ENCODE measurements around the gene TGFBR2.

The TGFBR2 gene

GRCh38 chr3:30675006-30675405, 68.6 kb downstream of the TGFBR2 start:
- DNase-seq, result no peak

GRCh38 chr3:30675774-30676173, 69.4 kb downstream of the TGFBR2 start:
- DNase-seq, result no peak

DNA sequence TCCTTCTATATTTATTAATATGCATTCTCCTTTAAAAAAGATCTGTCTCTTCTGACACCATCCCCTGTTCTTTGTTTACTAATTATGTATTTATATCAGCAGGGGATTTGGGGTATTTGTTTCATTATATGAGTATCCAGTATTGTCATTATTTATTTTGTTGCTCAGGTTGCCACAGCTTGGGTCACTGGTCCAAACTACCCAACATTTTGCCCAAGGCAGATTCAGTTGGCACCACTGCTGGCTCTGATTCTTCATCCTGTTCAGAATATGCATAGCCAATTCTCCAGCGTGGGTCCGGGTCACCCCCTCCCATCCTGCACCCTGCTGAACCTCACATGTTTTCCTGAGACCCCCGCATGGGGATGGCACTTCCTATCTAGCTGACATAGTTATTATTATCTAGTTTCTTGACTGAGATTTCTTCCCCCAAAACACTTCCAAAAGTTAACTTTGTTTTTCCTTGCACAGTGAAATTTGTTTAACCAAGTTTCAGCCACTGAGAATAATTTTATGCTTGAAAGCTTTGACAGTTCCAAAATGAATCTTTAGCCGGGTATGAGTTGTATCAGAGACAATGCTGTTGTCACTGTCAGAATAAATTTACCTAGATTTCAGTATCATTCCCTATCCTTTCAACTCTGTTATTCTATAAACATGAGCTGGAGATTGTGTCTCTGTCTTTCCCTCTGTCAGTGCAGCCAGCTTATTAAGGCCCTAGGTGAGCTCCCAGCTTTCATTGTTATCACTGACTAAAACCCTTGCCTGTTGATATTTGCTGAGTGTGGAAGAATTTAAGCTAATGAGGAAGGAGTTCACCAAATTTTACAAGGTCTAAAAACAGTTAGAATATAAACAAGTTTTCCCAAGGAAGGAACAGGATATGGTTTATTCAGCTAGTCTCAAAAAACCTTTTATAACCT, 70.3 kb downstream of the TGFBR2 start:
- no peak for DNase-seq

DNA sequence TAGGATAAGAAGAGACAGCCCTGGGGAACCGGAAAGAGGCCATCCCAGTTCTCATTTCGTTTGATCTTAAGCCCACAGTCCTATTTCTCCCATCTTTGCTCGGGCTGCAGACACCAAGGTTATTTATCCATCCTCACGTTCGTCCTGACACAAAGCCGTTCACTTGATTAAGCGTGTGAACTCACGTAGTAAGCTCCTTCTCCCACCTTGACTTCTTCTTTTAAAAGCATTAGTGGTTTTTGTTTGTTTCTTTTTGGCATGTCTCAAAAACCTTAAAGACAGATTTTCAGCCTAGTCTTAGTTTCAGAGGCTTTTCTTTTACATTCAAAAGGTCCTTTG, 70.9 kb downstream of the TGFBR2 start:
- DNase-seq, result no peak

DNA sequence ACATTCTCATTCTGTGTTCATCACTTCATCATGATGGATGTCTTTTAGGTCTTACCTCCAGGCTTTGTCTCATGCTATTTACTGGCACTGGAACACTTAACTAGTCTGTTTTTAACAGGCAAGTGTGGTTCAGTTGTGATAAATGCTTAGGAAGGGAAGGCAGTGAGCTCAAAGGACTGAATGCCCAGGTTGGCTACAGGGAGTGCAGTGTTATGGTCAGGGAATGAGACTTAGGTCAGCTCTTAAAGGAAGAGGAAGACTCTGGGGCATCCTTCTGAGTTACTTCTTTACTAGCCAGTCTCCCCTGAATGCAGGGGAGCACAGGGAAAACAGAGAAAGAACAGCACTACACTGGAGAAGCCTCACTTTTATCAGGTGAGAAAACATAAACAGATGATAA, 72.6 kb downstream of the TGFBR2 start:
- DNase-seq, result no peak

DNA sequence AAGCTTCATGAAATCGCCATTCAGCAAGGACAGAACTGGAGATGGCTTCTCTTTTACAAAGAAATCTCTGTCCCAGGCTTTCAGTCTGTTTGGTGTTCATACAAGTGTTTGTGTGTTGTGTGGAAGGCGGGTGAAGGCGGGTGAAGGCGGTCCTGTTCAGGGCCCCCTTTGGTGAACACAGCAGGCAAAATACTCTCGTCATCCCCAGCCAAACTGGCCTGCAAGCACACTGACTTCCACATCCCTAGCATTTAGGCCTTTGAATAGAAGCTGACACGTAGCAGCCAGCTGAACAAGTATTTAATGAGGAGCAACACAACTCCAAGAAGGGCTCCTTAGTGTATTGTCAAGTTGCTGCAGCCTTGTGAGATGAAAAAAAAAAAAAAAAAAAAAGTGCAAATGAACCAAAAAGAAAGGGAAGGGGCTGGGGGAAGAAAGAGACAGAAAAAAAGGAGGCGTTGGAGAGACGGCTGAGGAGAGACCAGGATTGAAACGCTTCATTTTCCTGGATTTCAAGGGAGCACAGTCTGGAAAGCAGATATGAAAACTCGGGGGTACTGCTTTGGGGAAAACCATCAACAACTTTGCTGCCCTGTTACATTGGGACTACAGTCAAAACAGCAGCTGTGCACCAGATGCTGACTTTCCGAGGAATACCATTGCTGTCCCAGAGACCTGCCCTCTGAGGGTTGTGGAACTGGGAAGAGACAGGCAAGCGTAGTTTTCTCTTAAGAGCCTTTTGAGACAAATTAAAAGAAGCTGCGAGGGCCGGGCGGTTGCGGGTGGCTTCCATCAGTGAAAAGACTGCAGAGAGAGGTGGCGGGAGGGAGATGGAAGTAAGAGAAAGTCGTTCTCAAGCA, 74.6 kb downstream of the TGFBR2 start:
- peak; percentile 65 for DNase-seq

GRCh38 chr3:30681649-30682211, 75.3 kb downstream of the TGFBR2 start:
- DNase-seq, result peak; percentile 25

DNA sequence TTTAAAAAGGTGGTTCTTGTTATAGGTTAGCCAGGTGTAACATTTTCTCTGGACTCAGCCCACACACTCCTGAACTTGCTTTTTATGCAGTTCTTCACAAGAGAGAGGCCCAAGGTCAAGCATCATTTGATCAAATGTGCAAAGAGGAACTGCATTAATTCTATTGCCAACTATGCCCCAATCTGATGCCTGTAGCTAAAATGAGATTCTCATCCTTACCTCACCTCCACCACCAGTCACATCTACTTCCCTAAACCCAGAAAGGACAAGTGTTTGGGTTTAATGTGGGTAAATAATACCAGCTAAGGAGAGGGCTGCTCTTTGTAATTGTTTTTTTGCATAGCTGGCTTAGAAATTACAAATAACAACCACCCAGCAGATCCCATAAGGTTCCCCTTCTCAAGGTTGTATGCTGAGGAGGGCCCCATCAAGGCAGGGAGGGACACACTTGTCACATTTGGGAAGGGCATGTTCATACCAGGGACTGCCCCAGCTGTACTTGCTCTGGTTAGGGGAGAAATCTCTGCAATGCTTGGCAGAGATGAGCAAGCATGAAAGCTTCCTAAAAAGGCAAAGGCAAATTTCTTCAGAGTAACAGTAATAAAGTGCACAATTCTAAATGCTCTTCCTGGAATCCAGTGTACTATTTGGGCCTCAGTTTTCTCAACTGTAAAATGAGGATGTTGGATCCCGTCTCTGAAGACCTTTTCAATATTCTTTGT, 76.2 kb downstream of the TGFBR2 start:
- peak; percentile 23 for DNase-seq

- DNase-seq, result no peak
These were observed 77.4 kb downstream of the TGFBR2 start for GRCh38 chr3:30683769-30684168.

DNA sequence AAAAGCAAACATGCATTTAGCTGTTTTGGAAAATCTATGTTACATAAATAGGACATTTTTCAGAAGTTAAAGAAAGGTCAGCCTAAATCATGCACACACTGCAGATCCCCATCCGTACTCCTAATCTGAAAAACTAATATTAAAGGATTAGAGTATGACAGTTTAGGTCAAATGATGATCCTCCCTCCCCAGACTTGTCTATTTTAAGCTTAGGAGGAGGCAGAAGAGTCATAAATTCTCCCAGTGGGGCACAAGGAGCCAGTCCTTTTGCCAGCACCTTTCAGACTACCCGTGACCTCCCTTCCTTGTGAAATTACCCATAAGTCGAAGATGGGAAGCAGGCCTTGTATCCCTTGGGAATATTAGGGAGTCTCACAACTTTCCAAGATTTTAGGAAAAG, 78.0 kb downstream of the TGFBR2 start:
- DNase-seq, result no peak

GRCh38 chr3:30685267-30685667, 78.9 kb downstream of the TGFBR2 start:
- DNase-seq, result no peak

DNA sequence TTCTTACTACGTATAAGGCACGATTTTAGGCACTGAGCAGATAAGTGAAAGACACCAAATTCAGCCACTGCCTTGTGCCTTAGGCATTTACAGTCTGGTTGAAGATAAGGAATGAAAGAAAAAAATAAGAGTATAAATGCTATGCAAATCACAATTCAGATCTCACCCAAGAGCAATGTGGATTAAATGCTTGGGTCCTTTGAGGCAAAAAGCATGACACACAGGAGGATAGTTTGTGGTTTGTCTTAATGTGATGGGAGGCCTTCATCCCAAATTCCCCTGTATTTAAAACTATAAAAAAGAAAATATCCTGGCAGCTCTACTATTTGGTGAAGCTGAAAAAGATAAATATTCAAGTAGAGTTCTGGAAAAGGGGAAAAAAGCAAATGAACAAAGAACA, 79.8 kb downstream of the TGFBR2 start:
- peak; percentile 25 for DNase-seq

- no peak for DNase-seq
These were observed 80.4 kb downstream of the TGFBR2 start for GRCh38 chr3:30686799-30687198.

DNA sequence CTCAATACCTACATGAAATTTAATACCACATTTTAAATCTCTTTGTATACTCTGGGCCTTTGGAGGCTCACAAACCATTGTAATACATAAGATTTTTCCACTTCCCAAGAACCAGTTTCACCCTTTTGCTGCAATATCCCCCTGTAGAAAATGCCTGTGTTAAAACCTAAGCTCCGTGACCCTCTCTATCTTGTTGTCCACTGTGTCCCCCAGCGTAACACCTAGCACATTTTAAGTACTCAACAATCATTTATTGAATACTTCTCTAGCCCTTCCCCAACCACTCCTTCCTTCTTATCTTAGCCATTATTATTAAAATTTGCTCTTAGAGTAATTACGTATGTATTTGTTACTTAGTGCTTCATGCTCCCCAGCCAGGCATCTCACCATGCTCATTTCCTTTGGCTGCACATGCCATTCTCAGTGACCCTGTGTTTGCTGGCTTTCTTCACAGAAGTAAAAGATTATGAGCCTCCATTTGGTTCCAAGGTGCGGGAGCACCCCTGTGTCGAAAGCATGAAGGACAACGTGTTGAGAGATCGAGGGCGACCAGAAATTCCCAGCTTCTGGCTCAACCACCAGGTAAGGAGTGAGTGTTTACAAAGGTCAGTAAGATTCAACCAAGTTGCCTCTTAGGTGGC, 81.6 kb downstream of the TGFBR2 start:
- DNase-seq, result no peak

- DNase-seq, result peak; percentile 36
These were observed 82.6 kb downstream of the TGFBR2 start for GRCh38 chr3:30688776-30689641.

- no peak for DNase-seq
These were observed 83.8 kb downstream of the TGFBR2 start for GRCh38 chr3:30690199-30690598.

DNA sequence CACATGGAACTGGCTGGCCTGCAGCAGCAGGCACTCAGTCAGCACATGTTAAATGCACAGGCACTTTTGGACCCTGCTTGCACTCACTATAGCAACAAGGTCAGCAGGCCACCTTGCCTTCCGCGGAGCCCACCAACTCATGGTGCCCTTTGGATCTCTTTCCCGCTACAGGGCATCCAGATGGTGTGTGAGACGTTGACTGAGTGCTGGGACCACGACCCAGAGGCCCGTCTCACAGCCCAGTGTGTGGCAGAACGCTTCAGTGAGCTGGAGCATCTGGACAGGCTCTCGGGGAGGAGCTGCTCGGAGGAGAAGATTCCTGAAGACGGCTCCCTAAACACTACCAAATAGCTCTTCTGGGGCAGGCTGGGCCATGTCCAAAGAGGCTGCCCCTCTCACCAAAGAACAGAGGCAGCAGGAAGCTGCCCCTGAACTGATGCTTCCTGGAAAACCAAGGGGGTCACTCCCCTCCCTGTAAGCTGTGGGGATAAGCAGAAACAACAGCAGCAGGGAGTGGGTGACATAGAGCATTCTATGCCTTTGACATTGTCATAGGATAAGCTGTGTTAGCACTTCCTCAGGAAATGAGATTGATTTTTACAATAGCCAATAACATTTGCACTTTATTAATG, 85.0 kb downstream of the TGFBR2 start:
- DNase-seq, result no peak

- DNase-seq, result no peak
These were observed 85.5 kb downstream of the TGFBR2 start for GRCh38 chr3:30691944-30692343.

DNA sequence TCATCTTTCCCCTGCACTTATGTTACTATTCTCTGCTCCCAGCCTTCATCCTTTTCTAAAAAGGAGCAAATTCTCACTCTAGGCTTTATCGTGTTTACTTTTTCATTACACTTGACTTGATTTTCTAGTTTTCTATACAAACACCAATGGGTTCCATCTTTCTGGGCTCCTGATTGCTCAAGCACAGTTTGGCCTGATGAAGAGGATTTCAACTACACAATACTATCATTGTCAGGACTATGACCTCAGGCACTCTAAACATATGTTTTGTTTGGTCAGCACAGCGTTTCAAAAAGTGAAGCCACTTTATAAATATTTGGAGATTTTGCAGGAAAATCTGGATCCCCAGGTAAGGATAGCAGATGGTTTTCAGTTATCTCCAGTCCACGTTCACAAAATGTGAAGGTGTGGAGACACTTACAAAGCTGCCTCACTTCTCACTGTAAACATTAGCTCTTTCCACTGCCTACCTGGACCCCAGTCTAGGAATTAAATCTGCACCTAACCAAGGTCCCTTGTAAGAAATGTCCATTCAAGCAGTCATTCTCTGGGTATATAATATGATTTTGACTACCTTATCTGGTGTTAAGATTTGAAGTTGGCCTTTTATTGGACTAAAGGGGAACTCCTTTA, 86.2 kb downstream of the TGFBR2 start:
- no peak for DNase-seq

- peak; percentile 76 for DNase-seq
These were observed 87.2 kb downstream of the TGFBR2 start for GRCh38 chr3:30693470-30694120.
